ENCODE results near the gene EVL.

- TF ChIP-seq CTCF (IDR thresholded peaks at IDR 0.05; ENCODE audit: insufficient read depth, low read length) (no peak), POLR2AphosphoS5 (IDR thresholded peaks at IDR 0.05; ENCODE audit: low read depth) (no peak), GABPA (IDR thresholded peaks at IDR 0.05; ENCODE audit: low read depth) (no peak)
These were observed 12.4 kb upstream of the EVL start for GRCh38 chr14:100052819-100053218.

Measured in HL-60 (cell line).